ENCODE results near the gene CD44. TPM values are rescaled to one million over a fixed set of nuclear protein-coding genes. Genes with fewer than 3 reads are reported as not detected.

The CD44 gene
- total RNA-seq, 1 donor from 2014 or later: 14.0 TPM

DNA sequence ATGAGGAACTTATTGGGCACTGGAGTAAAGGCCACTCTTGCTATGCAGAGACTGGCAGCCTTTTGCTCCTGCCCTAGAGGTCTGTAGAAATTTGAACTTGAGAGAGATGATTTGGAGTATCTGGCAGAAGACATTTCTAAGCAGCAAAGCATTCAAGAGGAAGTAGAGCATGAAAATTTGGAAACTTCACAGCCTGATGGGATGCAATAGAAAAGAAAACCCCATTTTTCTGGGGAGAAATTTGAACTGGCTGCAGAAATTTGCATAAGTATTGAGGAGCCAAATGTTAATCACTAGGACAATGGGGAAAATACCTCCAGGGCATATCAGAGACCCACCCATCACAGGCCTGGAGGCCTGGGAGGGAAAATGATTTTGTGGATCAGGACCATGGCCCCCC, 29.9 kb upstream of the CD44 start:
- TF ChIP-seq, protein P1, sequence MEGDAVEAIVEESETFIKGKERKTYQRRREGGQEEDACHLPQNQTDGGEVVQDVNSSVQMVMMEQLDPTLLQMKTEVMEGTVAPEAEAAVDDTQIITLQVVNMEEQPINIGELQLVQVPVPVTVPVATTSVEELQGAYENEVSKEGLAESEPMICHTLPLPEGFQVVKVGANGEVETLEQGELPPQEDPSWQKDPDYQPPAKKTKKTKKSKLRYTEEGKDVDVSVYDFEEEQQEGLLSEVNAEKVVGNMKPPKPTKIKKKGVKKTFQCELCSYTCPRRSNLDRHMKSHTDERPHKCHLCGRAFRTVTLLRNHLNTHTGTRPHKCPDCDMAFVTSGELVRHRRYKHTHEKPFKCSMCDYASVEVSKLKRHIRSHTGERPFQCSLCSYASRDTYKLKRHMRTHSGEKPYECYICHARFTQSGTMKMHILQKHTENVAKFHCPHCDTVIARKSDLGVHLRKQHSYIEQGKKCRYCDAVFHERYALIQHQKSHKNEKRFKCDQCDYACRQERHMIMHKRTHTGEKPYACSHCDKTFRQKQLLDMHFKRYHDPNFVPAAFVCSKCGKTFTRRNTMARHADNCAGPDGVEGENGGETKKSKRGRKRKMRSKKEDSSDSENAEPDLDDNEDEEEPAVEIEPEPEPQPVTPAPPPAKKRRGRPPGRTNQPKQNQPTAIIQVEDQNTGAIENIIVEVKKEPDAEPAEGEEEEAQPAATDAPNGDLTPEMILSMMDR (IDR thresholded peaks at IDR 0.05; ENCODE audit: borderline replicate concordance): no peak
- intact Hi-C loops (cut with micrococcal nuclease): no loop called here
- no peaks in the 10 kb centered on the region for H3K36me3 ChIP-seq
- DNase-seq: no peak
- H3K4me1 ChIP-seq: peaks cover 31% of the 10 kb centered on the region
- H3K4me3 ChIP-seq: no peak overlapping the region
- no peak overlapping the region for H3K27ac ChIP-seq (replicated peaks)
- no peaks in the 10 kb centered on the region for H3K27me3 ChIP-seq (ENCODE audit: low read depth)
- no peaks in the 10 kb centered on the region for H3K9me3 ChIP-seq (replicated peaks)

DNA sequence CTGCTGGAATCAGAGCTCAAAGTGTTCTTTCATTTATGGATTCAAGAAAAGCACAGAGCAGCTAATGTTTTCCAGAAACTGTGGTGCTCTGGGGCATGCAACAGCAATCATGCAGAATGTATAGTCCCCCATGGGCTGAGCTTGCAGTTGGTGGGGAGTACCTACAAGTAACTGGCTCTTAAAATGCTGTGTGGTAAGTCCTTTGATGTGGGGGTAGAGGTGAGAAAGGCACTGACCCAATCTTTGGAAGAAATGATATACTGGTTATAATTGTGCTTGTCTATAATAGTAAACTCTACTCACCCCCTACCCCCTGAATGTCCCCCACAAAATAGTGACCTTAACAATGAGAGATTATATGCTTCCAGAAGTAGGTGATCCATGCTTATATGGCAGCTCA, 29.1 kb upstream of the CD44 start:
- H3K9me3 ChIP-seq (replicated peaks): no peaks in the 10 kb centered on the region
- no peak for DNase-seq
- peaks cover 28% of the 10 kb centered on the region for H3K4me1 ChIP-seq
- TF ChIP-seq, protein P1 (IDR thresholded peaks at IDR 0.05; ENCODE audit: borderline replicate concordance): no peak
- H3K36me3 ChIP-seq: no peaks in the 10 kb centered on the region
- H3K4me3 ChIP-seq: no peak overlapping the region
- no peaks in the 10 kb centered on the region for H3K27me3 ChIP-seq (ENCODE audit: low read depth)
- intact Hi-C loops (cut with micrococcal nuclease): no loop called here
- H3K27ac ChIP-seq (replicated peaks): no peak overlapping the region

DNA sequence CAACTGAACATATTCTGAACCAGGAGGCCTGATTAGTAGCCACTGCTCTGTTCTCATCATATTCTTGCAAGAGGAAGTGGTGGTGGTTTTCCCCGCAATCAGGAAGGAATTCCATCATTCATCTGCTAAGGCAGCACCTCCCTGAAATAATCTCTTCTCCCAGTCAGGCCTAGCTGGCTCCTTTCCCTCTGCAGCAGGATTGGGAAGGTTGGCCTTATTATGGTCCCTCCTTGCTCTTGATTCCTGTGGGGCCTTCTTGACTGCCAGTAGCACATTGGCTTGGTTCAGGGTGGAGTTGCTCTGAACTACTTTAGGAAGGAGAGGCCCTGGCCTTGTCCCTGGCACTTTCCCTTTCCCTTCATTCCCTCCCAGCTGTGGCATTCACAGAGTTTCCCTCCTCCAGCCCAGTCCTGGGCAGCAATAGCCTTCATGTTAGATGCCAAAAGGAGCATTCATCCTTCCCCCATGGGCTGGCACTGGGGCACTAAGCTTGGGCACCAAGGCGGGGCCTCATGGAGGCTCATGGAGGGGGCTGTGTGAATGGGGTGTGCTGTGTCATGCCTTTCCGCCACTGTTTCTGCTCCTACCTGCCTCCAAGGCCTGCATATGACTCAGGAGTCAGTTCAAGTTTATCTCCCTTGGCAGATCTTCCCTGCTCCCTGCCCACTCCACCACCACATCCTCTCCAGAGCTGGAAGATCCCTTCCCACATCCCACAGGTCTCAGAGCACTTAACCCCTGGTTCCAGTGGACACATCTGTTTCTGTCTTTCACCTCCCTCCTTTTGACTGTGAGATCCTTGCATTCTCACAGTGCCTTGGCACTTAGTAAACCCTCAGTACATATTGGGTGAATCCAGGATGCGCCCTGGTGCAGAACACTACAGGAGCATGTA, 27.6 kb upstream of the CD44 start:
- DNase-seq: no peak
- intact Hi-C loops (cut with micrococcal nuclease): no loop called here
- Histone ChIP-seq H3K27me3 (ENCODE audit: low read depth) (no peaks in the 10 kb centered on the region), H3K9me3 (replicated peaks) (no peaks in the 10 kb centered on the region), H3K36me3 (no peaks in the 10 kb centered on the region), H3K27ac (replicated peaks) (peak overlapping the region; percentile 29), H3K4me1 (peaks cover 17% of the 10 kb centered on the region), H3K4me3 (no peak overlapping the region)
- TF ChIP-seq, protein P1 (IDR thresholded peaks at IDR 0.05; ENCODE audit: borderline replicate concordance): no peak

DNA sequence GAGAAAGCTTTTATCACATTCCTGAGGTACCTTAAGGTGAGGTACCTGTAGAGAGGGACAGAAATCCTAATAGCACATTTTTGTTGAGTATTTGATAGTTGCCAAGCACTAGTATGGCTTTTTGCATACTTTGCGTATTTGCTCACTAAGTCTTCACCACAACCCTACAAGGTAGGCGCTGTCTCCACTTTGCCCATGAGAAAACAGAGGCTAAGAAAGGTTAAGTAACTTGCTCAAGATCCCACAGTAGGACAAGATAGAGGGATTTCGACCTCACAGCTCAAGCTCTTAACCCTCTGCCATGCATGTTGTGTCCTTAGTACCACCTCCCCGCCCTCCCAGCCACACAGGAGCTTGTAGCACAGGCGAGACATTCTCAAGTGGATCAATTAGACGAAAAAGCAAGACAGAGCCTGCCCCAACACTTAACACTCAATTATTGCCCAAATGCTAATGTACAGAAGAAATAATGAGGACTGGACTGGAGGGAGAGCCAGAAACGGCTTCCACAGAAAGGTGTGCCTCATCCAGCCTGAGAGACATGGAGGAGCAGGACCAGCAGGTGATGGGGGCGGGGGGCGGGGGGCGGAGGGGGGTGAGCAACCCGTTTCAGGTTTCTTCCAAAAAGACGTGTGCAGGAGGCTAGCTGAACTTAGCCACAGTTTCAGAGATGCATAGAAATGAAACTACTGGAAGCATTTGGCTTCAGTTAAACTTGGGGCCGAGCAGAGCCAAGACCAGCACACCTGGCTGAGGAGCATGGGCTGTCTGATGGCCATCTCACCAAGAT, 26.7 kb upstream of the CD44 start:
- H3K9me3 ChIP-seq (replicated peaks): no peaks in the 10 kb centered on the region
- TF ChIP-seq, protein P1 (IDR thresholded peaks at IDR 0.05; ENCODE audit: borderline replicate concordance): no peak
- no peaks in the 10 kb centered on the region for H3K36me3 ChIP-seq
- peaks cover 26% of the 10 kb centered on the region for H3K4me1 ChIP-seq
- intact Hi-C loops (cut with micrococcal nuclease): no loop called here
- no peak overlapping the region for H3K4me3 ChIP-seq
- no peak for DNase-seq
- no peaks in the 10 kb centered on the region for H3K27me3 ChIP-seq (ENCODE audit: low read depth)
- no peak overlapping the region for H3K27ac ChIP-seq (replicated peaks)

DNA sequence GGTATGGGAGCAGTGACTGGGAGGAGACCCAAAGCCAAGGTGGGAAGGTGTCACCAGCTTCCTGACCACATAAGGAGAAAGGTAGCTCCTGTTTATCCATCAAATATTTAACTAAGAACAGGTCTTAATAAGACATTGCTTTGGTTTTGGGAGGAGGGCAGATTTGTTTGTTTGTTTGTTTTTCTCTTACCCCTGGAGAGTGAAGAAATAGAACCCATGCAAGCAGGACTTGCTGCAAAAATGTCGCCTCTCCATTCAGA, 26.2 kb upstream of the CD44 start:
- Histone ChIP-seq H3K27me3 (ENCODE audit: low read depth) (no peaks in the 10 kb centered on the region), H3K4me1 (peaks cover 31% of the 10 kb centered on the region), H3K4me3 (no peak overlapping the region), H3K36me3 (no peaks in the 10 kb centered on the region), H3K27ac (replicated peaks) (no peak overlapping the region), H3K9me3 (replicated peaks) (no peaks in the 10 kb centered on the region)
- intact Hi-C loops (cut with micrococcal nuclease): no loop called here
- TF ChIP-seq, protein P1 (IDR thresholded peaks at IDR 0.05; ENCODE audit: borderline replicate concordance): no peak
- DNase-seq: no peak
